ENCODE measurements around the gene BTBD18. TPM values are rescaled to one million over a fixed set of nuclear protein-coding genes. Genes with fewer than 3 reads are reported as not detected.
A peak's percentile ranks its signal among the peaks of the same experiment; 100 is the strongest.

The BTBD18 gene
- total and polyA plus RNA-seq, 2 of the 13 experiments (the other 11 are each of a cell fraction or from before 2014, with no cell fraction given): not detected

GRCh38 chr11:57711414-57712255 is 40.0 kb downstream of the BTBD18 start, which contains the start of gene MED19 (continued):
- TF ChIP-seq ZNF20 (CRISPR knock-in tag; IDR thresholded peaks at IDR 0.05): peak; percentile 95
- no peak for TF ChIP-seq HDAC2 (CRISPR knock-in tag; IDR thresholded peaks at IDR 0.05)
- no peak for TF ChIP-seq ZNF207 (IDR thresholded peaks at IDR 0.05; ENCODE audit: borderline replicate concordance)
- TF ChIP-seq HOXD1 (CRISPR knock-in tag; IDR thresholded peaks at IDR 0.05): no peak
- no peak for TF ChIP-seq ZFAT (CRISPR knock-in tag; conservative IDR thresholded peaks at IDR 0.05)
- no peak for TF ChIP-seq ZNF703 (CRISPR knock-in tag; IDR thresholded peaks at IDR 0.05; ENCODE audit: borderline replicate concordance)
- no peak for TF ChIP-seq CENPBD1 (CRISPR knock-in tag; IDR thresholded peaks at IDR 0.05; ENCODE audit: borderline replicate concordance, low read depth)
- TF ChIP-seq, protein P1, sequence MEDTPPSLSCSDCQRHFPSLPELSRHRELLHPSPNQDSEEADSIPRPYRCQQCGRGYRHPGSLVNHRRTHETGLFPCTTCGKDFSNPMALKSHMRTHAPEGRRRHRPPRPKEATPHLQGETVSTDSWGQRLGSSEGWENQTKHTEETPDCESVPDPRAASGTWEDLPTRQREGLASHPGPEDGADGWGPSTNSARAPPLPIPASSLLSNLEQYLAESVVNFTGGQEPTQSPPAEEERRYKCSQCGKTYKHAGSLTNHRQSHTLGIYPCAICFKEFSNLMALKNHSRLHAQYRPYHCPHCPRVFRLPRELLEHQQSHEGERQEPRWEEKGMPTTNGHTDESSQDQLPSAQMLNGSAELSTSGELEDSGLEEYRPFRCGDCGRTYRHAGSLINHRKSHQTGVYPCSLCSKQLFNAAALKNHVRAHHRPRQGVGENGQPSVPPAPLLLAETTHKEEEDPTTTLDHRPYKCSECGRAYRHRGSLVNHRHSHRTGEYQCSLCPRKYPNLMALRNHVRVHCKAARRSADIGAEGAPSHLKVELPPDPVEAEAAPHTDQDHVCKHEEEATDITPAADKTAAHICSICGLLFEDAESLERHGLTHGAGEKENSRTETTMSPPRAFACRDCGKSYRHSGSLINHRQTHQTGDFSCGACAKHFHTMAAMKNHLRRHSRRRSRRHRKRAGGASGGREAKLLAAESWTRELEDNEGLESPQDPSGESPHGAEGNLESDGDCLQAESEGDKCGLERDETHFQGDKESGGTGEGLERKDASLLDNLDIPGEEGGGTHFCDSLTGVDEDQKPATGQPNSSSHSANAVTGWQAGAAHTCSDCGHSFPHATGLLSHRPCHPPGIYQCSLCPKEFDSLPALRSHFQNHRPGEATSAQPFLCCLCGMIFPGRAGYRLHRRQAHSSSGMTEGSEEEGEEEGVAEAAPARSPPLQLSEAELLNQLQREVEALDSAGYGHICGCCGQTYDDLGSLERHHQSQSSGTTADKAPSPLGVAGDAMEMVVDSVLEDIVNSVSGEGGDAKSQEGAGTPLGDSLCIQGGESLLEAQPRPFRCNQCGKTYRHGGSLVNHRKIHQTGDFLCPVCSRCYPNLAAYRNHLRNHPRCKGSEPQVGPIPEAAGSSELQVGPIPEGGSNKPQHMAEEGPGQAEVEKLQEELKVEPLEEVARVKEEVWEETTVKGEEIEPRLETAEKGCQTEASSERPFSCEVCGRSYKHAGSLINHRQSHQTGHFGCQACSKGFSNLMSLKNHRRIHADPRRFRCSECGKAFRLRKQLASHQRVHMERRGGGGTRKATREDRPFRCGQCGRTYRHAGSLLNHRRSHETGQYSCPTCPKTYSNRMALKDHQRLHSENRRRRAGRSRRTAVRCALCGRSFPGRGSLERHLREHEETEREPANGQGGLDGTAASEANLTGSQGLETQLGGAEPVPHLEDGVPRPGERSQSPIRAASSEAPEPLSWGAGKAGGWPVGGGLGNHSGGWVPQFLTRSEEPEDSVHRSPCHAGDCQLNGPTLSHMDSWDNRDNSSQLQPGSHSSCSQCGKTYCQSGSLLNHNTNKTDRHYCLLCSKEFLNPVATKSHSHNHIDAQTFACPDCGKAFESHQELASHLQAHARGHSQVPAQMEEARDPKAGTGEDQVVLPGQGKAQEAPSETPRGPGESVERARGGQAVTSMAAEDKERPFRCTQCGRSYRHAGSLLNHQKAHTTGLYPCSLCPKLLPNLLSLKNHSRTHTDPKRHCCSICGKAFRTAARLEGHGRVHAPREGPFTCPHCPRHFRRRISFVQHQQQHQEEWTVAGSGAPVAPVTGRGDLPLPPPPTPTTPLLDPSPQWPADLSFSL (CRISPR knock-in tag; IDR thresholded peaks at IDR 0.05): no peak
- TF ChIP-seq ZNF337 (CRISPR knock-in tag; IDR thresholded peaks at IDR 0.05; ENCODE audit: borderline replicate concordance, low read depth): no peak
- TF ChIP-seq NFATC3 (CRISPR knock-in tag; IDR thresholded peaks at IDR 0.05): peak; percentile 36; the same call in 1 of the 2 replicates
- TF ChIP-seq ASH2L (IDR thresholded peaks at IDR 0.05; ENCODE audit: insufficient read length, low read depth, low read length): peak; percentile 87
- TF ChIP-seq, protein P2, sequence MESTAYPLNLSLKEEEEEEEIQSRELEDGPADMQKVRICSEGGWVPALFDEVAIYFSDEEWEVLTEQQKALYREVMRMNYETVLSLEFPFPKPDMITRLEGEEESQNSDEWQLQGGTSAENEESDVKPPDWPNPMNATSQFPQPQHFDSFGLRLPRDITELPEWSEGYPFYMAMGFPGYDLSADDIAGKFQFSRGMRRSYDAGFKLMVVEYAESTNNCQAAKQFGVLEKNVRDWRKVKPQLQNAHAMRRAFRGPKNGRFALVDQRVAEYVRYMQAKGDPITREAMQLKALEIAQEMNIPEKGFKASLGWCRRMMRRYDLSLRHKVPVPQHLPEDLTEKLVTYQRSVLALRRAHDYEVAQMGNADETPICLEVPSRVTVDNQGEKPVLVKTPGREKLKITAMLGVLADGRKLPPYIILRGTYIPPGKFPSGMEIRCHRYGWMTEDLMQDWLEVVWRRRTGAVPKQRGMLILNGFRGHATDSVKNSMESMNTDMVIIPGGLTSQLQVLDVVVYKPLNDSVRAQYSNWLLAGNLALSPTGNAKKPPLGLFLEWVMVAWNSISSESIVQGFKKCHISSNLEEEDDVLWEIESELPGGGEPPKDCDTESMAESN (CRISPR knock-in tag; conservative IDR thresholded peaks at IDR 0.05): no peak
- TF ChIP-seq HMG20A (CRISPR knock-in tag; IDR thresholded peaks at IDR 0.05; ENCODE audit: borderline replicate concordance): no peak
- TF ChIP-seq, protein P3, sequence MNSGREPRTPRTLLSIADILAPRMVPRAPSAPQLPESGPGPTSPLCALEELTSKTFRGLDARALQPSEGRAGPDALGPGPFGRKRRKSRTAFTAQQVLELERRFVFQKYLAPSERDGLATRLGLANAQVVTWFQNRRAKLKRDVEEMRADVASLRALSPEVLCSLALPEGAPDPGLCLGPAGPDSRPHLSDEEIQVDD (CRISPR knock-in tag; IDR thresholded peaks at IDR 0.05; ENCODE audit: borderline replicate concordance): 0 out of 2 replicates have a peak, but pooled peaks have one; percentile 32
- TF ChIP-seq, protein P4, sequence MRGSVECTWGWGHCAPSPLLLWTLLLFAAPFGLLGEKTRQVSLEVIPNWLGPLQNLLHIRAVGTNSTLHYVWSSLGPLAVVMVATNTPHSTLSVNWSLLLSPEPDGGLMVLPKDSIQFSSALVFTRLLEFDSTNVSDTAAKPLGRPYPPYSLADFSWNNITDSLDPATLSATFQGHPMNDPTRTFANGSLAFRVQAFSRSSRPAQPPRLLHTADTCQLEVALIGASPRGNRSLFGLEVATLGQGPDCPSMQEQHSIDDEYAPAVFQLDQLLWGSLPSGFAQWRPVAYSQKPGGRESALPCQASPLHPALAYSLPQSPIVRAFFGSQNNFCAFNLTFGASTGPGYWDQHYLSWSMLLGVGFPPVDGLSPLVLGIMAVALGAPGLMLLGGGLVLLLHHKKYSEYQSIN (CRISPR knock-in tag; IDR thresholded peaks at IDR 0.05; ENCODE audit: borderline replicate concordance): no peak
- TF ChIP-seq CCDC6 (CRISPR knock-in tag; IDR thresholded peaks at IDR 0.05): peak; percentile 52; the same call in 1 of the 2 replicates
- TF ChIP-seq NFIB (CRISPR knock-in tag; IDR thresholded peaks at IDR 0.05; ENCODE audit: borderline replicate concordance): no peak
- no peak for TF ChIP-seq MEIS2 (CRISPR knock-in tag; IDR thresholded peaks at IDR 0.05)

All from HepG2 (cell line).